GM12878 (cell line): ENCODE data around the gene ZNF629. TPM values are rescaled to one million over a fixed set of nuclear protein-coding genes. Genes with fewer than 3 reads are reported as not detected.
A peak's percentile ranks its signal among the peaks of the same experiment; 100 is the strongest.

Source experiments
- ATAC-seq: fragments of 200-7000 bp; cut with Tn5 transposase; 3 replicates; pipeline ENCODE4 v1.9.1; 2020; ENCODE audit warnings: mild to moderate bottlenecking, moderate library complexity
- BruUV-seq: library from RNA; stranded (reverse); fragments of 400-500 nt; replicated peaks from 2 replicates; lab custom pipeline; 2021; lab: Mats Ljungman, UMichigan
- CTCF ChIA-PET: fragments of 300-600 bp; sonication (Branson Sonifier 250); formaldehyde crosslinking; extraction: SDS; loops from one replicate; lab custom pipeline; 2021; ENCODE audit warnings: inconsistent platforms; lab: Yijun Ruan, JAX
- POLR2A ChIA-PET: fragments of 350-600 bp; formaldehyde crosslinking; extraction: SDS; loops from one replicate; lab custom pipeline; 2021; ENCODE audit warnings: inconsistent platforms; lab: Charles Lee
- RAD21 ChIA-PET: fragments of 300-600 bp; sonication (Branson Sonifier 250); formaldehyde crosslinking; loops from one replicate; lab custom pipeline; 2023; ENCODE audit warnings: antibody characterized with exemption; ENCODE audit not compliant: unreplicated experiment; lab: Charles Lee
- SMC1A ChIA-PET: fragments of 300-600 bp; sonication (Branson Sonifier 250); formaldehyde crosslinking; loops from one replicate; lab custom pipeline; 2023; ENCODE audit not compliant: unreplicated experiment, uncharacterized antibody; lab: Charles Lee
- DNase-seq: peaks from one replicate; pipeline ENCODE4 v3.0.0-alpha.2; 2011; ENCODE audit warnings: low read depth, low spot score
- FAIRE-seq: peaks from 3 replicates; lab custom pipeline; 2011; peaks lifted over from hg19 to GRCh38; lab: Jason Lieb, UNC
- H2AFZ ChIP-seq: 2 replicates; pipeline ENCODE4 v1.6.0; 2011; ENCODE audit warnings: low read depth, low read length, control low read depth; ENCODE audit not compliant: control insufficient read depth
- H3K27ac ChIP-seq: 2 replicates; pipeline ENCODE4 v1.5.1; 2011; ENCODE audit warnings: control low read depth; ENCODE audit not compliant: control insufficient read depth, insufficient read depth
- H3K27me3 ChIP-seq, 2 experiments: replicated peaks in 1 of 2; 2 replicates each; pipeline versions ENCODE4 v1.6.0 to v1.6.1; 2011; ENCODE audit warnings: low read length in 1 of 2; ENCODE audit not compliant: control insufficient read depth in 2 of 2, insufficient read depth in 2 of 2
- H3K36me3 ChIP-seq, 2 experiments: 2 replicates each; pipeline ENCODE4 v1.5.1; 2011; ENCODE audit warnings: low read length in 1 of 2; ENCODE audit not compliant: control insufficient read depth in 2 of 2, insufficient read depth in 2 of 2
- H3K4me1 ChIP-seq: 2 replicates; pipeline ENCODE4 v1.6.1; 2011; ENCODE audit warnings: mild to moderate bottlenecking, low read length, moderate library complexity, mixed read lengths; ENCODE audit not compliant: control insufficient read depth, insufficient read depth
- H3K4me2 ChIP-seq: 2 replicates; pipeline ENCODE4 v1.6.0; 2011; ENCODE audit warnings: control low read depth; ENCODE audit not compliant: control insufficient read depth, insufficient read depth
- H3K4me3 ChIP-seq: fragments of 200-600 bp; sonication (generic); 2 replicates; pipeline ENCODE4 v1.5.1; 2016
- H3K79me2 ChIP-seq: 2 replicates; pipeline ENCODE4 v1.6.0; 2011; ENCODE audit warnings: low read length; ENCODE audit not compliant: control insufficient read depth, insufficient read depth
- H3K9ac ChIP-seq: 2 replicates; pipeline ENCODE4 v1.8.0; 2011; ENCODE audit warnings: low read length, control low read depth, mixed read lengths; ENCODE audit not compliant: control insufficient read depth, insufficient read depth
- H3K9me3 ChIP-seq: replicated peaks from 3 replicates; pipeline ENCODE4 v1.5.1; 2011; ENCODE audit warnings: mild to moderate bottlenecking, low read length; ENCODE audit not compliant: control insufficient read depth, insufficient read depth
- H4K20me1 ChIP-seq: 2 replicates; pipeline ENCODE4 v1.6.0; 2011; ENCODE audit not compliant: control insufficient read depth, insufficient read depth
- BCL11A ChIP-seq: IDR thresholded peaks from 2 replicates; pipeline ENCODE4 v1.6.1; 2011; ENCODE audit warnings: low read depth, low read length
- CREB1 ChIP-seq: IDR thresholded peaks from 2 replicates; pipeline ENCODE4 v1.6.1; 2012; ENCODE audit warnings: low read depth, mild to moderate bottlenecking, inconsistent platforms
- IKZF1 ChIP-seq: fragments of 450-650 bp; conservative IDR thresholded peaks from 2 replicates; pipeline ENCODE4 v1.6.1; 2017; ENCODE audit warnings: antibody characterized with exemption, mild to moderate bottlenecking
- KDM1A ChIP-seq: fragments of 200-600 bp; sonication (generic); IDR thresholded peaks from 2 replicates; pipeline ENCODE4 v1.6.1; 2016; ENCODE audit warnings: borderline replicate concordance
- MYB ChIP-seq: fragments of 150-350 bp; IDR thresholded peaks from 2 replicates; pipeline ENCODE4 v1.6.1; 2014; ENCODE audit warnings: mild to moderate bottlenecking, low read depth, low read length, borderline replicate concordance
- NFYB ChIP-seq: IDR thresholded peaks from 2 replicates; pipeline ENCODE4 v1.6.1; 2011; ENCODE audit warnings: low read depth, mild to moderate bottlenecking, low read length, improper control_type of control experiment, moderate library complexity; ENCODE audit not compliant: insufficient read depth
- RELA ChIP-seq: fragments of 450-650 bp; IDR thresholded peaks from 2 replicates; pipeline ENCODE4 v1.8.0; 2014; ENCODE audit warnings: borderline replicate concordance; ENCODE audit not compliant: partially characterized antibody
- RUNX3 ChIP-seq: IDR thresholded peaks from 2 replicates; pipeline ENCODE4 v1.6.1; 2012; ENCODE audit warnings: low read length, inconsistent platforms
- SMAD1 ChIP-seq: fragments of 450-650 bp; IDR thresholded peaks from 2 replicates; pipeline ENCODE4 v1.6.1; 2018; ENCODE audit warnings: mild to moderate bottlenecking, low read depth; ENCODE audit not compliant: partially characterized antibody
- SP1 ChIP-seq: IDR thresholded peaks from one replicate; pipeline ENCODE4 v1.6.1; 2011; ENCODE audit warnings: low read depth, low read length
- SRF ChIP-seq, 2 experiments: IDR thresholded peaks; 2 replicates each; pipeline ENCODE4 v1.6.1; 2011; ENCODE audit warnings: low read depth in 2 of 2, low read length in 2 of 2, mild to moderate bottlenecking in 1 of 2, moderate library complexity in 1 of 2
- TCF12 ChIP-seq: IDR thresholded peaks from 2 replicates; pipeline ENCODE4 v1.6.1; 2011; ENCODE audit warnings: low read depth, mild to moderate bottlenecking, low read length
- TCF3 ChIP-seq: IDR thresholded peaks from 2 replicates; pipeline ENCODE4 v1.6.1; 2012; ENCODE audit warnings: low read depth, mild to moderate bottlenecking, low read length, borderline replicate concordance; ENCODE audit not compliant: insufficient read depth
- WGBS: methylation state at CpG from one replicate; pipeline ENCODE4 v1.1.6; 2016; ENCODE audit warnings: low lambda C conversion rate; ENCODE audit not compliant: insufficient replicate concordance, insufficient coverage; ENCODE audit errors: missing lambda C conversion rate; 5-methylcytosine and 5-hydroxymethylcytosine counted together
- in situ Hi-C: fragments of 300-500 bp; cut with MboI; formaldehyde crosslinking; loops from 9 replicates; pipeline ENCODE4 v1.14.3; 2018; ENCODE audit warnings: mixed read lengths
- intact Hi-C: fragments of 100-400 bp; cut with micrococcal nuclease; formaldehyde crosslinking; loops from one replicate; pipeline ENCODE4 v1.14.2; 2022; ENCODE audit not compliant: unreplicated experiment
- polyA plus RNA-seq, 11 experiments: library from polyadenylated mRNA; depleted of rRNA in 4 of 11; unstranded in 6 of 11; stranded (reverse) in 5 of 11; fragments of >200 nt; fragmentation: Nextera tagmentation in 4 of 11; fragmentation: Illumina TruSeq in 1 of 11; extraction: Ambion mirVana in 4 of 11; extraction: Trizol in 1 of 11; gene quantifications; 1 replicate in 1 of 11; 2 replicates in 10 of 11; pipeline versions ENCODE4 v1.2.1 to v1.2.3, GENCODE V29; 2011 to 2016; ENCODE audit warnings: inconsistent platforms in 2 of 11, missing spikeins in 2 of 11, low read depth in 1 of 11
- total RNA-seq, 4 experiments: library from RNA; depleted of rRNA in 3 of 4; stranded (reverse); fragments of >200 nt in 3 of 4; fragmentation: Illumina TruSeq in 1 of 4; extraction: Trizol in 1 of 4; gene quantifications; 2 replicates each; pipeline versions ENCODE4 v1.2.1 to v1.2.3, GENCODE V29; 2013 to 2021
- TF ChIP-seq, protein P1 (sequence below): IDR thresholded peaks from 2 replicates; pipeline ENCODE4 v1.6.1; 2012; ENCODE audit warnings: improper control_type of control experiment, low read depth, low read length; ENCODE audit not compliant: insufficient replicate concordance

The ZNF629 gene
- total and polyA plus RNA-seq, 10 of the 15 experiments (the other 5 are each of a cell fraction or from before 2014, with no cell fraction given), result 0.02 to 0.69 (median 0.40) TPM

- POLR2A ChIA-PET, result interaction anchor here (0.5 kb wide), 1 partner anchor 18 kb away, joined by 3 read pairs; no protein-coding TSS in a partner anchor
- SMC1A ChIA-PET, result no interaction called here
Measured at GRCh38 chr16:30764086-30764485, 22.9 kb downstream of the ZNF629 start.

GRCh38 chr16:30762991-30763725 is 23.8 kb downstream of the ZNF629 start:
- RAD21 ChIA-PET, result interaction anchor here (0.7 kb wide), 1 partner anchor 260 kb away, joined by 3 read pairs; no protein-coding TSS in a partner anchor
- H3K79me2 ChIP-seq, result peaks cover 15% of the 10 kb centered on the region
- peak overlapping the region; percentile 83 for H3K4me3 ChIP-seq
- H3K36me3 ChIP-seq, result peaks cover 22 to 27% of the 10 kb centered on the region in 2 experiments; a peak in 3 of 4 replicates
- H2AFZ ChIP-seq, result no peak overlapping the region
- ATAC-seq (no peak), DNase-seq (no peak), FAIRE-seq (no peak)
- peak overlapping the region; percentile 74; the same call in 1 of the 2 replicates for H3K27ac ChIP-seq
- in situ Hi-C loops (loop anchor here (25.0 kb wide), 1 partner anchor 1124 kb away; no protein-coding TSS in a partner anchor), intact Hi-C loops (loop anchor here (5.0 kb wide), 2 partner anchors 106 to 159 kb away; partner anchors contain the start of genes FBRS and FBXL19)
- no peaks in the 10 kb centered on the region for H3K27me3 ChIP-seq
- no TSS peak for BruUV-seq
- POLR2A ChIA-PET, result interaction anchor here (0.6 to 1.0 kb wide), 6 partner anchors 12 to 329 kb away, joined by 3 to 4 read pairs (median 4); partner anchors contain the start of genes FBXL19 and PHKG2
- SMC1A ChIA-PET, result no interaction called here
- H3K9me3 ChIP-seq, result no peaks in the 10 kb centered on the region
- WGBS, result 82% methylated on average over 15 of the region's 15 CpGs
- peaks cover 9% of the 10 kb centered on the region for H3K4me1 ChIP-seq
- no peaks in the 10 kb centered on the region for H4K20me1 ChIP-seq
- peak overlapping the region; percentile 95 for H3K4me2 ChIP-seq
- H3K9ac ChIP-seq, result peak overlapping the region; percentile 84
- CTCF ChIA-PET, result interaction anchor here (0.8 to 1.1 kb wide), 2 partner anchors 9 to 52 kb away, joined by 4 read pairs; no protein-coding TSS in a partner anchor
- TF ChIP-seq, protein P1, sequence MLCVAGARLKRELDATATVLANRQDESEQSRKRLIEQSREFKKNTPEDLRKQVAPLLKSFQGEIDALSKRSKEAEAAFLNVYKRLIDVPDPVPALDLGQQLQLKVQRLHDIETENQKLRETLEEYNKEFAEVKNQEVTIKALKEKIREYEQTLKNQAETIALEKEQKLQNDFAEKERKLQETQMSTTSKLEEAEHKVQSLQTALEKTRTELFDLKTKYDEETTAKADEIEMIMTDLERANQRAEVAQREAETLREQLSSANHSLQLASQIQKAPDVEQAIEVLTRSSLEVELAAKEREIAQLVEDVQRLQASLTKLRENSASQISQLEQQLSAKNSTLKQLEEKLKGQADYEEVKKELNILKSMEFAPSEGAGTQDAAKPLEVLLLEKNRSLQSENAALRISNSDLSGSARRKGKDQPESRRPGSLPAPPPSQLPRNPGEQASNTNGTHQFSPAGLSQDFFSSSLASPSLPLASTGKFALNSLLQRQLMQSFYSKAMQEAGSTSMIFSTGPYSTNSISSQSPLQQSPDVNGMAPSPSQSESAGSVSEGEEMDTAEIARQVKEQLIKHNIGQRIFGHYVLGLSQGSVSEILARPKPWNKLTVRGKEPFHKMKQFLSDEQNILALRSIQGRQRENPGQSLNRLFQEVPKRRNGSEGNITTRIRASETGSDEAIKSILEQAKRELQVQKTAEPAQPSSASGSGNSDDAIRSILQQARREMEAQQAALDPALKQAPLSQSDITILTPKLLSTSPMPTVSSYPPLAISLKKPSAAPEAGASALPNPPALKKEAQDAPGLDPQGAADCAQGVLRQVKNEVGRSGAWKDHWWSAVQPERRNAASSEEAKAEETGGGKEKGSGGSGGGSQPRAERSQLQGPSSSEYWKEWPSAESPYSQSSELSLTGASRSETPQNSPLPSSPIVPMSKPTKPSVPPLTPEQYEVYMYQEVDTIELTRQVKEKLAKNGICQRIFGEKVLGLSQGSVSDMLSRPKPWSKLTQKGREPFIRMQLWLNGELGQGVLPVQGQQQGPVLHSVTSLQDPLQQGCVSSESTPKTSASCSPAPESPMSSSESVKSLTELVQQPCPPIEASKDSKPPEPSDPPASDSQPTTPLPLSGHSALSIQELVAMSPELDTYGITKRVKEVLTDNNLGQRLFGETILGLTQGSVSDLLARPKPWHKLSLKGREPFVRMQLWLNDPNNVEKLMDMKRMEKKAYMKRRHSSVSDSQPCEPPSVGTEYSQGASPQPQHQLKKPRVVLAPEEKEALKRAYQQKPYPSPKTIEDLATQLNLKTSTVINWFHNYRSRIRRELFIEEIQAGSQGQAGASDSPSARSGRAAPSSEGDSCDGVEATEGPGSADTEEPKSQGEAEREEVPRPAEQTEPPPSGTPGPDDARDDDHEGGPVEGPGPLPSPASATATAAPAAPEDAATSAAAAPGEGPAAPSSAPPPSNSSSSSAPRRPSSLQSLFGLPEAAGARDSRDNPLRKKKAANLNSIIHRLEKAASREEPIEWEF, result no peak
- TF ChIP-seq TCF12 (no peak), KDM1A (no peak), SRF (IDR thresholded peaks at IDR 0.05; ENCODE audit: low read depth in 2 of 2, low read length in 2 of 2) (no peak), BCL11A (no peak), RUNX3 (no peak), IKZF1 (no peak), MYB (no peak)

More at GRCh38 chr16:30764086-30764485, 22.9 kb downstream of the ZNF629 start:
- ChIA-PET CTCF (no interaction called here), RAD21 (no interaction called here)
- ATAC-seq, result no peak
- Histone ChIP-seq H3K79me2 (peaks cover 15% of the 10 kb centered on the region), H3K9me3 (no peaks in the 10 kb centered on the region), H3K4me3 (no peak overlapping the region), H3K4me2 (no peak overlapping the region), H2AFZ (no peak overlapping the region), H4K20me1 (no peaks in the 10 kb centered on the region), H3K27me3 (no peaks in the 10 kb centered on the region), H3K36me3 (peaks cover 31 to 34% of the 10 kb centered on the region in 2 experiments; a peak in 3 of 4 replicates), H3K9ac (no peak overlapping the region), H3K4me1 (peaks cover 9% of the 10 kb centered on the region), H3K27ac (no peak overlapping the region)
- no TSS peak for BruUV-seq
- FAIRE-seq, result no peak
- no peak for DNase-seq
- TF ChIP-seq RELA, result no peak
- TF ChIP-seq NFYB, result no peak
- TF ChIP-seq SP1, result no peak
- no peak for TF ChIP-seq CREB1
- TF ChIP-seq SMAD1, result no peak
- TF ChIP-seq TCF3, result no peak
- intact Hi-C loops, result loop anchor here (5.0 kb wide), 2 partner anchors 107 to 158 kb away; partner anchors contain the start of genes FBRS and FBXL19
- in situ Hi-C loops, result loop anchor here (25.0 kb wide), 1 partner anchor 1123 kb away; no protein-coding TSS in a partner anchor
- 95% methylated on average over 11 of the region's 11 CpGs for WGBS
